Endodermal cell (in vitro differentiated cells): ENCODE data around the gene ZFAND6. TPM values are rescaled to one million over a fixed set of nuclear protein-coding genes. Genes with fewer than 3 reads are reported as not detected.

Experiments
- DNase-seq: peaks from one replicate; pipeline ENCODE4 v3.0.0-alpha.2; 2017
- H3K27ac ChIP-seq: 2 replicates; pipeline ENCODE4 v1.5.1; 2013; ENCODE audit warnings: mild to moderate bottlenecking, low read depth, low read length, moderate library complexity
- H3K27me3 ChIP-seq: 2 replicates; pipeline ENCODE4 v1.6.1; 2013; ENCODE audit warnings: mild to moderate bottlenecking, low read length, moderate library complexity; ENCODE audit not compliant: insufficient read depth, control insufficient read depth, poor library complexity, severe bottlenecking
- H3K36me3 ChIP-seq: 2 replicates; pipeline ENCODE4 v1.7.0; 2013; ENCODE audit warnings: mild to moderate bottlenecking, low read length, moderate library complexity; ENCODE audit not compliant: control insufficient read depth, insufficient read depth
- H3K4me1 ChIP-seq: one replicate; pipeline ENCODE4 v1.7.0; 2013; ENCODE audit warnings: low read length; ENCODE audit not compliant: control insufficient read depth, insufficient read depth
- H3K4me3 ChIP-seq: 2 replicates; pipeline ENCODE4 v1.5.1; 2013; ENCODE audit warnings: mild to moderate bottlenecking, low read length, moderate library complexity
- H3K9ac ChIP-seq: 2 replicates; pipeline ENCODE4 v1.6.1; 2013; ENCODE audit warnings: mild to moderate bottlenecking, low read length, moderate library complexity; ENCODE audit not compliant: poor library complexity, severe bottlenecking; ENCODE audit errors: extremely low read depth
- H3K9me3 ChIP-seq: 2 replicates; pipeline ENCODE4 v1.6.1; 2013; ENCODE audit warnings: mild to moderate bottlenecking, low read length, moderate library complexity; ENCODE audit not compliant: control insufficient read depth
- H3K27ac Mint-ChIP-seq: 2 replicates; pipeline ENCODE4 v1.8.0; 2020; ENCODE audit warnings: mixed read lengths
- H3K27me3 Mint-ChIP-seq: 2 replicates; pipeline ENCODE4 v1.8.0; 2021; ENCODE audit warnings: mild to moderate bottlenecking, mixed read lengths; ENCODE audit not compliant: insufficient read depth
- H3K36me3 Mint-ChIP-seq: 2 replicates; pipeline ENCODE4 v1.8.0; 2020; ENCODE audit warnings: low read depth, mixed read lengths
- H3K4me1 Mint-ChIP-seq: 2 replicates; pipeline ENCODE4 v1.8.0; 2020; ENCODE audit warnings: mixed read lengths
- H3K4me3 Mint-ChIP-seq: 2 replicates; pipeline ENCODE4 v1.8.0; 2020; ENCODE audit warnings: mild to moderate bottlenecking, moderate library complexity, mixed read lengths
- H3K9me3 Mint-ChIP-seq: 2 replicates; pipeline ENCODE4 v1.8.0; 2020; ENCODE audit warnings: mild to moderate bottlenecking, mixed read lengths
- WGBS, 2 experiments: methylation state at CpG; one replicate each; pipeline versions ENCODE4 v1.1.5 to v1.1.7; 2013; ENCODE audit warnings: missing lambda C conversion rate in 2 of 2, mixed read lengths in 1 of 2; ENCODE audit not compliant: insufficient coverage in 1 of 2, insufficient read length in 1 of 2; 5-methylcytosine and 5-hydroxymethylcytosine counted together
- total RNA-seq, 2 donors: library from RNA; stranded (reverse); fragmentation: NEBNext Ultra II Directional in 1 of 2; extraction: Animal tissue kit (Norgen Biotek cat#: 25700) in 1 of 2; gene quantifications; 2 replicates in 1 of 2; 3 replicates in 1 of 2; pipeline ENCODE4 v1.2.1, GENCODE V29; 2021
- TF ChIP-seq, protein P1 (sequence below): fragments of 200-600 bp; sonication (generic); conservative IDR thresholded peaks from 2 replicates; pipeline ENCODE4 v1.5.0; 2021; ENCODE audit warnings: antibody characterized with exemption, mild to moderate bottlenecking

The ZFAND6 gene
- total RNA-seq, 2 donors from 2014 or later, result 84.5 to 86.2 TPM

DNA sequence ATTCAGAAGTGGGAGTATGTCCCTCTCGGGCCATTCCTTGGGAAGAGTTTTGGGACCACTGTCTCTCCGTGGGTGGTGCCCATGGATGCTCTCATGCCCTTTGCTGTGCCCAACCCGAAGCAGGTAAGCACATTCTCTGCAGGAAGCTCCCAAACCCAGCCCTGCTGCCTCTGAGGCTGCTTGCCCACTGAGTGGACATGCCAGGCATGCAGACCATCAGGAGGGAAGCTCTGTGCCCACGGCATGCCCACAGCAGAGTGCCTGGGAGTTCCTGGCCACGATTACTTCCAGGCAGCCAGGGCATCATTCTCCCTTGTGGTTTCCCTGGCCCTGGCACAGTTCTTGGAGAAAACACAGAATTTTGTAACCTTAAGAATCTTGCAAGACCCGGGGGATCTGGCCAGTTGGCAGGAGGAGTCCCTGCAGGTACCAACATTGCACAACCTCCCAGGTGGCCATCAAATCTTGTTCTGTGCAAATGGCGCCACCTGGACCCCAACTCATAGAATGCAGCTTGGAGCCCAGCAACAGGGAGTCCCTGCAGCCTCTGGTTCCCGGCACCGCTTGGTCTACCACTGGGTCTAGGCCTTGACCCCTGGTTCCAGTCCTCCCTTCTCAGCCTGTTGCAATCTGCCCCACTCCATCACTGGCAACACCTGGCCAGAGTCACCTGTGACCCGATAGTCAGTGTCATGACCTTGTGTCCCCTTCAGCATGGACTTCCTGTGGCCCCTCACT lies 113.7 kb downstream of the ZFAND6 start:
- peak; percentile 94 for DNase-seq
- WGBS, 2 experiments, result 70 to 72% methylated on average over 6 to 10 of the region's 10 CpGs
- TF ChIP-seq, protein P1, sequence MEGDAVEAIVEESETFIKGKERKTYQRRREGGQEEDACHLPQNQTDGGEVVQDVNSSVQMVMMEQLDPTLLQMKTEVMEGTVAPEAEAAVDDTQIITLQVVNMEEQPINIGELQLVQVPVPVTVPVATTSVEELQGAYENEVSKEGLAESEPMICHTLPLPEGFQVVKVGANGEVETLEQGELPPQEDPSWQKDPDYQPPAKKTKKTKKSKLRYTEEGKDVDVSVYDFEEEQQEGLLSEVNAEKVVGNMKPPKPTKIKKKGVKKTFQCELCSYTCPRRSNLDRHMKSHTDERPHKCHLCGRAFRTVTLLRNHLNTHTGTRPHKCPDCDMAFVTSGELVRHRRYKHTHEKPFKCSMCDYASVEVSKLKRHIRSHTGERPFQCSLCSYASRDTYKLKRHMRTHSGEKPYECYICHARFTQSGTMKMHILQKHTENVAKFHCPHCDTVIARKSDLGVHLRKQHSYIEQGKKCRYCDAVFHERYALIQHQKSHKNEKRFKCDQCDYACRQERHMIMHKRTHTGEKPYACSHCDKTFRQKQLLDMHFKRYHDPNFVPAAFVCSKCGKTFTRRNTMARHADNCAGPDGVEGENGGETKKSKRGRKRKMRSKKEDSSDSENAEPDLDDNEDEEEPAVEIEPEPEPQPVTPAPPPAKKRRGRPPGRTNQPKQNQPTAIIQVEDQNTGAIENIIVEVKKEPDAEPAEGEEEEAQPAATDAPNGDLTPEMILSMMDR, result peak; percentile 87

DNA sequence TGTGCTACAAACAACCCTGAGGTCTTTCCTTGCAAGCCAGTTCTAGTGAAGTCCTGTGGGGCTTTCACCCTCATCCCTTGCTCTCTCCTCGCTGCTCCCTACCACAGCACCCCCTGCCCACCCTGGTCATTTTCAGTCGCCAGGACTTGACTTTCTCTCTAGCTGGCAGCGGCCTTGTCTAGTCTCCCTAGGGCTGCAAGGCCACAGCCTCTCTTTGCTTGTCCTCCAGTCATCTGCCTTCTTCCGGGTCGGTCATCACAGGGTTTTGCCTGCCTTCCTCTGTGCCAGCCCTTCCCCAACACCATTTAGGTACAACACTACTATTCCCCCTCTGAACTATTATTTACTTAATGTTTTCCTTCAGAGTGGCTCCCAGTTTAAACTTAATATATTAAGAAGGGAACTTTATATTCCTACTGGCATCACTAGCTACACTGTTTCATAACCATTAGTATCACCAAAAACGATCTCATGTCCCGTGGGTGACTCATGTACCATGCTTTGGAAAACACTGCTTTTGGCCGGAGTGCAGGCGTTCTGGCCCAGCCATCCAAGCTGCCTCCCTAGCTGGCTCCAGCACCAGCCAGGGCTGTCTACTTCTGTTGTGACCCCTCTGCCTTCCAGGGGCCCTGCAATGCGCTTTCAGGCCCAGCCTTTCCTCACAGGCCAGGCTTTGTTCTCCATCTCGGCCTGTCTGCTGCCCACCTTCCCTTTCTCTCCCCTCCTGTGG lies 114.7 kb downstream of the ZFAND6 start:
- no peak overlapping the region for H3K9ac ChIP-seq
- 91 to 93% methylated on average over 8 to 11 of the region's 11 CpGs for WGBS, 2 experiments
- no peak overlapping the region for H3K4me3 Mint-ChIP-seq

More for the DNA sequence above, 113.7 kb downstream of the ZFAND6 start:
- H3K4me3 Mint-ChIP-seq, result no peak overlapping the region
- Histone ChIP-seq H3K4me1 (no peaks in the 10 kb centered on the region), H3K27ac (no peak overlapping the region), H3K4me3 (no peak overlapping the region), H3K9me3 (no peaks in the 10 kb centered on the region), H3K36me3 (no peaks in the 10 kb centered on the region), H3K9ac (no peak overlapping the region), H3K27me3 (no peaks in the 10 kb centered on the region)
- no peaks in the 10 kb centered on the region for H3K4me1 Mint-ChIP-seq
- peaks cover 2% of the 10 kb centered on the region for H3K9me3 Mint-ChIP-seq
- peaks cover 21% of the 10 kb centered on the region for H3K36me3 Mint-ChIP-seq
- H3K27me3 Mint-ChIP-seq, result no peaks in the 10 kb centered on the region
- no peak overlapping the region for H3K27ac Mint-ChIP-seq

DNA sequence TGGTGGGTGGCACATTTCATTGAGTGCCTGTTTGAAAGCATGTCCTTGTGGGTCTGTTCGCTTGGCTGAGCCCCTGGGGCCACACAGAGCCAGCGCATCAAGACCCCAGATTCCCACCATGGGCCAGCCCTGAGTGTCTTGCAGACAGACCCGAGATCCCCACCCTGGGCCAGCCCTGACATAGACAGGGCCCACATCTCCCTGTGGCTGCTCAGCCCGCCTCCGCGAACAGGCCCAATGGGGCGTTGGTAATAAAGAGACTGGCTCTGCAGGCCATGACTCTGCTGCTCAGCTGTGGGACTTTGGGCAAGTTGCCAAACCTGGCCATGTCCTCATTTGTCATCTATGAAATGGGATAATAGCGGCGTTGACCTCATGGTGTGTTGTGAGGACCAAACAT lies 116.0 kb downstream of the ZFAND6 start:
- no peak overlapping the region for H3K9ac ChIP-seq
- no peaks in the 10 kb centered on the region for H3K27me3 Mint-ChIP-seq
- no peaks in the 10 kb centered on the region for H3K9me3 ChIP-seq
- TF ChIP-seq, protein P1, result no peak
- no peaks in the 10 kb centered on the region for H3K4me1 Mint-ChIP-seq
- H3K4me3 Mint-ChIP-seq, result no peak overlapping the region
- no peaks in the 10 kb centered on the region for H3K27me3 ChIP-seq
- H3K36me3 Mint-ChIP-seq, result peaks cover 22% of the 10 kb centered on the region
- no peak overlapping the region for H3K4me3 ChIP-seq
- WGBS, 2 experiments, result 93 to 97% methylated on average over 7 to 9 of the region's 9 CpGs
- no peak for DNase-seq
- peaks cover 2% of the 10 kb centered on the region for H3K9me3 Mint-ChIP-seq
- H3K27ac Mint-ChIP-seq, result no peak overlapping the region
- H3K27ac ChIP-seq, result no peak overlapping the region
- no peaks in the 10 kb centered on the region for H3K36me3 ChIP-seq
- H3K4me1 ChIP-seq, result no peaks in the 10 kb centered on the region

More for the DNA sequence above, 114.7 kb downstream of the ZFAND6 start:
- Histone ChIP-seq H3K4me3 (no peak overlapping the region), H3K4me1 (no peaks in the 10 kb centered on the region), H3K9me3 (no peaks in the 10 kb centered on the region), H3K27me3 (no peaks in the 10 kb centered on the region), H3K36me3 (no peaks in the 10 kb centered on the region), H3K27ac (no peak overlapping the region)
- peaks cover 2% of the 10 kb centered on the region for H3K9me3 Mint-ChIP-seq
- H3K27ac Mint-ChIP-seq, result no peak overlapping the region
- no peaks in the 10 kb centered on the region for H3K27me3 Mint-ChIP-seq
- peaks cover 23% of the 10 kb centered on the region for H3K36me3 Mint-ChIP-seq
- TF ChIP-seq, protein P1, result no peak
- no peaks in the 10 kb centered on the region for H3K4me1 Mint-ChIP-seq
- DNase-seq, result no peak
